Breast epithelium (tissue), 4 donors: ENCODE results near the gene ACP4. TPM values are rescaled to one million over a fixed set of nuclear protein-coding genes. Genes with fewer than 3 reads are reported as not detected.
"Not testable (repeated sequence)": the region's sequence is repeated elsewhere in the genome, so short reads cannot be mapped to it uniquely, and the experiment has no call there.

Experiments
- DNase-seq, 2 donors: peaks; one replicate each; pipeline ENCODE4 v3.0.0-alpha.2; 2019; ENCODE audit warnings: low spot score in 2 of 2
- H3K27ac ChIP-seq, 2 donors: fragments of 200-600 bp; sonication (generic) in 1 of 2; one replicate each; pipeline ENCODE4 v1.5.1; 2016 to 2019; ENCODE audit warnings: mild to moderate bottlenecking in 1 of 2
- H3K27me3 ChIP-seq, 2 donors: fragments of 200-600 bp; sonication (generic) in 1 of 2; one replicate each; pipeline versions ENCODE4 v1.5.1 to v1.6.0; 2017 to 2019; ENCODE audit warnings: control low read depth in 1 of 2, mild to moderate bottlenecking in 1 of 2
- H3K36me3 ChIP-seq: fragments of 200-600 bp; one replicate; pipeline ENCODE4 v1.5.1; 2019
- H3K4me1 ChIP-seq, 2 donors: fragments of 200-600 bp; sonication (generic); one replicate each; pipeline ENCODE4 v1.5.1; 2016 to 2019; ENCODE audit warnings: control low read depth in 1 of 2
- H3K4me3 ChIP-seq, 3 donors: fragments of 200-600 bp; sonication (generic); 1 replicate in 2 of 3; 2 replicates in 1 of 3; pipeline ENCODE4 v1.5.1; 2016 to 2019; ENCODE audit warnings: mild to moderate bottlenecking in 3 of 3, moderate library complexity in 2 of 3
- H3K9me3 ChIP-seq, 2 donors: fragments of 200-600 bp; sonication (generic) in 1 of 2; one replicate each; pipeline ENCODE4 v1.5.1; 2016 to 2019; ENCODE audit warnings: control low read depth in 1 of 2
- POLR2A ChIP-seq: fragments of 450-650 bp; IDR thresholded peaks from one replicate; pipeline ENCODE4 v1.6.1; 2016; ENCODE audit warnings: antibody characterized with exemption, mild to moderate bottlenecking, moderate library complexity
- POLR2AphosphoS5 ChIP-seq, 3 donors: sonication (generic); formaldehyde crosslinking; IDR thresholded peaks; one replicate each; pipeline ENCODE4 v1.6.1; 2017; ENCODE audit warnings: antibody characterized with exemption in 3 of 3
- intact Hi-C: fragments of 100-400 bp; cut with DNase I; formaldehyde crosslinking; loops from one replicate; pipeline ENCODE4 v1.15.1; 2023; ENCODE audit warnings: low total_unique reads
- total RNA-seq, 3 donors: library from RNA; depleted of rRNA; stranded (reverse); fragments of >200 nt; gene quantifications; one replicate each; pipeline ENCODE4 v1.1.0, GENCODE V29; 2016
- TF ChIP-seq, protein P1 (sequence below), 3 donors: fragments of 450-650 bp; IDR thresholded peaks; one replicate each; pipeline ENCODE4 v1.5.1; 2016 to 2017; ENCODE audit warnings: antibody characterized with exemption in 3 of 3, mild to moderate bottlenecking in 3 of 3, moderate library complexity in 3 of 3

The ACP4 gene
- total RNA-seq, 3 donors from 2014 or later = not detected

DNA sequence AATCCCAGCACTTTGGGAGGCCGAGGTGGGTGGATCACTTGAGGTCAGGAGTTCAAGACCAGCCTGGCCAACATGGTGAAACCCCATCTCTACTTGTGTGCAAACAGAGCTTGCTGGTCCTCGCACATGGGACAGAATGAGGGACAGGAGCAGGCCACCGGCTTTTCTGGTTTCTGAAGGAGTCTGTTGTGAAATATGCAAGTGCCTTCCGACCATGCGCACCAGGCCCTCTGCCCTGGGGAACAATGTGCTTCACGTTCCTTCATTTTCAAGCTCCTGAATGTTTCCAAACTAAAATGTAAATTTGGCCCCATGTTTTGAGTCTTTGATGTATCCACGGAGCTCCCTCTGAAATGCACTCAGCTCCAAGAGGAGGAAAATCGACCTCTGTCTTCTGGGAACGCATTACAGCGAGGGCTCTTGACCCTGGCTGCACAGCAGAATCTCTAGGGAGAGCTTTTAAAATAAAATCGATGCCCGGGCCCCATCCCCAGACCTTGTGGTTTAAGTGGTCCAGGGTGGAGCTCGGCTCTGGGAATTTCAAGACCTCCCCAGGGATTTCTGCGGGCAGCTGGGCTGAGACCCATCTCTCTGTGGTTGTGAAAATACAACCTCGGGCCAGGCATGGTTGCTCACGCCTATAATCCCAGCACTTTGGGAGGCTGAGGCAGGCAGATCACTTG, 9.3 kb upstream of the ACP4 start:
- no peak for DNase-seq
- Histone ChIP-seq H3K9me3 (peaks cover 6 to 7% of the 10 kb centered on the region in 2 donors), H3K27ac (no peak overlapping the region), H3K4me1 (no peaks in the 10 kb centered on the region), H3K36me3 (no peaks in the 10 kb centered on the region), H3K4me3 (no peak overlapping the region), H3K27me3 (peaks cover 0 to 58% of the 10 kb centered on the region in 2 donors)
- intact Hi-C loops = no loop called here
- TF ChIP-seq POLR2AphosphoS5 (IDR thresholded peaks at IDR 0.05) (no peak), POLR2A (no peak)
- TF ChIP-seq, protein P1, sequence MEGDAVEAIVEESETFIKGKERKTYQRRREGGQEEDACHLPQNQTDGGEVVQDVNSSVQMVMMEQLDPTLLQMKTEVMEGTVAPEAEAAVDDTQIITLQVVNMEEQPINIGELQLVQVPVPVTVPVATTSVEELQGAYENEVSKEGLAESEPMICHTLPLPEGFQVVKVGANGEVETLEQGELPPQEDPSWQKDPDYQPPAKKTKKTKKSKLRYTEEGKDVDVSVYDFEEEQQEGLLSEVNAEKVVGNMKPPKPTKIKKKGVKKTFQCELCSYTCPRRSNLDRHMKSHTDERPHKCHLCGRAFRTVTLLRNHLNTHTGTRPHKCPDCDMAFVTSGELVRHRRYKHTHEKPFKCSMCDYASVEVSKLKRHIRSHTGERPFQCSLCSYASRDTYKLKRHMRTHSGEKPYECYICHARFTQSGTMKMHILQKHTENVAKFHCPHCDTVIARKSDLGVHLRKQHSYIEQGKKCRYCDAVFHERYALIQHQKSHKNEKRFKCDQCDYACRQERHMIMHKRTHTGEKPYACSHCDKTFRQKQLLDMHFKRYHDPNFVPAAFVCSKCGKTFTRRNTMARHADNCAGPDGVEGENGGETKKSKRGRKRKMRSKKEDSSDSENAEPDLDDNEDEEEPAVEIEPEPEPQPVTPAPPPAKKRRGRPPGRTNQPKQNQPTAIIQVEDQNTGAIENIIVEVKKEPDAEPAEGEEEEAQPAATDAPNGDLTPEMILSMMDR (IDR thresholded peaks at IDR 0.05) = no peak

DNA sequence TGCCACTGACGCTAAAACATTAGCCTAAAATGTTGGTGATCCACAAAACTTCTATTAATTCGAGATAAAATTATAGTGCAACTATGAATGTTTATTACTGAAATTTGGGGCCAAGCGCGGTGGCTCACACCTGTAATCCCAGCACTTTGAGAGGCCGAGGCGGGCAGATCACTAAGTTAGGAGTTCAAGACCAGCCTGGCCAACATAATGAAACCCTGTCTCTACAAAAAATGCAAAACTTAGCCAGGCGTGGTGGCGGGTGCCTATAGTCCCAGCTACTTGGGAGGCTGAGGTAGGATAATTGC, 6.4 kb upstream of the ACP4 start:
- H3K36me3 ChIP-seq, DNase-seq, intact Hi-C loops, H3K4me3 ChIP-seq, H3K9me3 ChIP-seq, H3K4me1 ChIP-seq, H3K27ac ChIP-seq: not testable (repeated sequence)
- H3K27me3 ChIP-seq = peaks cover 0 to 37% of the 10 kb centered on the region in 2 donors

DNA sequence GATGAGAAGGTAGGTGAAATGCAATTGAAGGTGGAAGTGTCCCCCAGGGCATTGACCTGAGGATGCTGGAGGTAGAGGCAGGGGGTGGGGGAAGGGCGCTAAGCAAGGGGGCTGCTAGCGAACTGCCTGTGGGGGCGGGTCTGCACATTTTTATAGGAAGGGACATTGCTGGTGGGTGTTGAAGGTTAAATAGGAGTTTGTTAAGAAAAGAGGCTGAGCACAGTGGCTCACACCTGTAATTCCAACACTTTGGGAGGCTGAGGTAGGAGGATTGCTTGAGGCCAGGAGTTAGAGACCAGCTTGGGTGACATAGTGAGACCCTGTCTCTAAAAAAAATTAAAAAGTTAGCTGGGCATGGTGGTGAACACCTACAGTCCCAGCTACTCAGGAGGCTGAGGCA, 5.5 kb upstream of the ACP4 start:
- Histone ChIP-seq H3K4me1 (no peaks in the 10 kb centered on the region), H3K36me3 (no peaks in the 10 kb centered on the region), H3K27ac (no peak overlapping the region), H3K27me3 (peaks cover 0 to 28% of the 10 kb centered on the region in 2 donors), H3K4me3 (no peak overlapping the region), H3K9me3 (no peaks in the 10 kb centered on the region)
- intact Hi-C loops = no loop called here
- no peak for DNase-seq
- TF ChIP-seq, protein P1 (IDR thresholded peaks at IDR 0.05) = no peak
- no peak for TF ChIP-seq POLR2A
- no peak for TF ChIP-seq POLR2AphosphoS5 (IDR thresholded peaks at IDR 0.05)

DNA sequence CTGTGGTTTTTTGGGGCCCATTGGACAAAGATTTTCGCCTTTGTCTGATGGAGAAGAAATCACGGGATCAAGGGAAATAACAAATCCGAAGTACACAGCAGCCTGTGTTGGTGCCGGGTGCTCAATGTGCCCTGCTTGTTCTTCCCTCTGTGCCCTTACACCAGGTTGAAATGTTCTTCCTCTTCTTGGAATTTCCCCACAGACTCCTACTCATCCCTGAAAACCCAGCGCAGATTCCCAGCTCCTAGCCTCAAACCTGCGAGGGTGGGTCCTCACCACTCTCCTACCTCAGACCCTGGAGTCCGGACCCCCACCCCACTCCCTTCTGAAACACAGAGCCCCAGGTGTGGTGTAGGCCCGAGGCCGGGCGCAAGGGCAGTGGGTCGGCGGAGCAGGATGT, 4.9 kb upstream of the ACP4 start:
- peaks cover 0 to 22% of the 10 kb centered on the region in 2 donors for H3K27me3 ChIP-seq
- intact Hi-C loops = no loop called here
- DNase-seq = no peak
- no peak overlapping the region for H3K4me3 ChIP-seq
- no peaks in the 10 kb centered on the region for H3K9me3 ChIP-seq
- no peak overlapping the region for H3K27ac ChIP-seq
- TF ChIP-seq POLR2AphosphoS5 (IDR thresholded peaks at IDR 0.05) (no peak), POLR2A (no peak)
- TF ChIP-seq, protein P1 (IDR thresholded peaks at IDR 0.05) = no peak
- no peaks in the 10 kb centered on the region for H3K4me1 ChIP-seq
- no peaks in the 10 kb centered on the region for H3K36me3 ChIP-seq

DNA sequence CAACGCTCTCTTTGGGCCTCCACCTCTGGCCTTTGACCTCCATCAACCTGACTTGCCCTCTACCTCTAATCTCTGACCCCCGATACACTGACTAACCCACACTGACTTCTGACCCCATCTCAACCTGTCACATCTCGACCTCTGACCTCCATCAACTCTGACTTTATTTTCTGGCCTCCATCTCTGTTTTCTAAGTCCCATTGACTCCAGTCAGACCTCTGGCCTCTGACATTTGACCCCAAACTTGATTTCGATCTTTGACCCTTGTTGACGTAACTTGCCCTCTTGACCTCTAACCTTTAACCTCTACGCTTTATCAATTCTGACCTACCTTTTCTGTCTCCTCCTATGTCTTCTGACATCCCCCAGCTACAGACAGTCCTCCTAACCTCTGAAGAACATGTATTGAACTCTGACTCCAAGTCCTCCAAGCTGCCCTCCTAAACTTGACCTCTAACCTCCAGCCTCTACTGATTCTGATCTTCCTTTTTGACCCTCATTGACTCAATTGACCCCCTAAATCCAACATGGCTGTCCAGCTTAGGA, 780 bp downstream of the ACP4 start:
- Histone ChIP-seq H3K4me1 (no peaks in the 10 kb centered on the region), H3K9me3 (no peaks in the 10 kb centered on the region), H3K27me3 (peaks cover 0 to 6% of the 10 kb centered on the region in 2 donors), H3K27ac (no peak overlapping the region), H3K4me3 (no peak overlapping the region), H3K36me3 (no peaks in the 10 kb centered on the region)
- TF ChIP-seq POLR2AphosphoS5 (IDR thresholded peaks at IDR 0.05) (no peak), POLR2A (no peak)
- TF ChIP-seq, protein P1 (IDR thresholded peaks at IDR 0.05) = no peak
- intact Hi-C loops = no loop called here
- no peak for DNase-seq
